ENCODE data around the gene ACTR1A.

Gene ACTR1A

DNA sequence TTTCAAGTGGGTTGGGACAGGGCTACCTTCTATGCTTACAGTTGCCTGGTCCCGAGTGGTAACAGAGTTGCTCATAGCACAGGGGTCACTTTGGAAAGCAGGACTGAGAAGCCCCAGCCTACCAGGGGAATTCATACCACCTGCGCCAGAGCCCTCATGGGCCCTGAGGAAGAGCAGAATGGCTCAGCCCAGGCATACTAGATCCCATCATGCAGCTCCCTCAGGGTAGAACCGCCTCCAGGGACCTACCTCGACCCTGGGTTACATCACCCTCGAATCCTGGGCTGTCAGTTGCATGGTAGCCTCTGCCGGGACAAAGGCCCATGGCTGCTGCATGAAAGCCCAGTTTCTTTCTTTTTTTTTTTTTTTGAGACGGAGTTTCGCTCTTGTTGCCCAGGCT is 73.0 kb downstream of the ACTR1A start:
- Histone ChIP-seq H3K9ac (ENCODE audit: low read length) (no peak overlapping the region), H3K4me2 (ENCODE audit: low read depth, low read length, poor library complexity, severe bottlenecking) (no peak overlapping the region), H3K27ac (ENCODE audit: low read depth, low read length) (no peak overlapping the region), H3F3A (ENCODE audit: insufficient read depth) (0 out of 2 replicates have a peak, but pooled peaks cover 5% of the 10 kb centered on the region), H4K20me1 (ENCODE audit: low read depth, low read length) (no peaks in the 10 kb centered on the region), H3K4me3 (ENCODE audit: insufficient read depth, low read length, poor library complexity, severe bottlenecking) (no peak overlapping the region), H3K36me3 (ENCODE audit: low read length) (no peaks in the 10 kb centered on the region), H2AFZ (ENCODE audit: low read depth, low read length, severe bottlenecking) (no peak overlapping the region), H3K9me2 (replicated peaks; ENCODE audit: insufficient read depth, low read length) (no peaks in the 10 kb centered on the region), H3K27me3 (ENCODE audit: low read length) (no peaks in the 10 kb centered on the region), H3K9me3 (ENCODE audit: insufficient read depth, low read length) (no peaks in the 10 kb centered on the region), H3K79me2 (ENCODE audit: insufficient read depth, low read length) (0 out of 2 replicates have a peak, but pooled peaks cover 8% of the 10 kb centered on the region)
- TF ChIP-seq, protein P1, sequence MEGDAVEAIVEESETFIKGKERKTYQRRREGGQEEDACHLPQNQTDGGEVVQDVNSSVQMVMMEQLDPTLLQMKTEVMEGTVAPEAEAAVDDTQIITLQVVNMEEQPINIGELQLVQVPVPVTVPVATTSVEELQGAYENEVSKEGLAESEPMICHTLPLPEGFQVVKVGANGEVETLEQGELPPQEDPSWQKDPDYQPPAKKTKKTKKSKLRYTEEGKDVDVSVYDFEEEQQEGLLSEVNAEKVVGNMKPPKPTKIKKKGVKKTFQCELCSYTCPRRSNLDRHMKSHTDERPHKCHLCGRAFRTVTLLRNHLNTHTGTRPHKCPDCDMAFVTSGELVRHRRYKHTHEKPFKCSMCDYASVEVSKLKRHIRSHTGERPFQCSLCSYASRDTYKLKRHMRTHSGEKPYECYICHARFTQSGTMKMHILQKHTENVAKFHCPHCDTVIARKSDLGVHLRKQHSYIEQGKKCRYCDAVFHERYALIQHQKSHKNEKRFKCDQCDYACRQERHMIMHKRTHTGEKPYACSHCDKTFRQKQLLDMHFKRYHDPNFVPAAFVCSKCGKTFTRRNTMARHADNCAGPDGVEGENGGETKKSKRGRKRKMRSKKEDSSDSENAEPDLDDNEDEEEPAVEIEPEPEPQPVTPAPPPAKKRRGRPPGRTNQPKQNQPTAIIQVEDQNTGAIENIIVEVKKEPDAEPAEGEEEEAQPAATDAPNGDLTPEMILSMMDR (IDR thresholded peaks at IDR 0.05; ENCODE audit: insufficient read depth, low read length, poor library complexity, severe bottlenecking) = no peak
- no peak for TF ChIP-seq EZH2phosphoT487 (conservative IDR thresholded peaks at IDR 0.05; ENCODE audit: low read length)
